Type B pancreatic cell (in vitro differentiated cells): ENCODE data around the gene HELB. TPM values are rescaled to one million over a fixed set of nuclear protein-coding genes. Genes with fewer than 3 reads are reported as not detected.

Experiments
- DNase-seq: peaks from one replicate; pipeline ENCODE4 v3.0.0; 2021; ENCODE audit warnings: mixed read lengths; ENCODE audit not compliant: unreplicated experiment; ENCODE audit errors: extremely low spot score
- H3K27ac Mint-ChIP-seq: 2 replicates; pipeline ENCODE4 v1.8.0; 2021; ENCODE audit warnings: mild to moderate bottlenecking, mixed read lengths
- H3K27me3 Mint-ChIP-seq: 2 replicates; pipeline ENCODE4 v1.8.0; 2021; ENCODE audit warnings: mixed read lengths
- H3K36me3 Mint-ChIP-seq: 2 replicates; pipeline ENCODE4 v1.8.0; 2021; ENCODE audit warnings: mixed read lengths
- H3K4me1 Mint-ChIP-seq: one replicate; pipeline ENCODE4 v1.8.0; 2021; ENCODE audit warnings: mixed read lengths; ENCODE audit not compliant: unreplicated experiment
- H3K4me3 Mint-ChIP-seq: 2 replicates; pipeline ENCODE4 v1.8.0; 2021; ENCODE audit warnings: mild to moderate bottlenecking, mixed read lengths
- H3K9me3 Mint-ChIP-seq: 2 replicates; pipeline ENCODE4 v1.8.0; 2021; ENCODE audit warnings: mixed read lengths
- total RNA-seq: library from RNA; stranded (reverse); gene quantifications from 2 replicates; pipeline ENCODE4 v1.2.1, GENCODE V29; 2021; ENCODE audit warnings: low replicate concordance
- TF ChIP-seq, protein P1 (sequence below): fragments of 200-600 bp; sonication (generic); conservative IDR thresholded peaks from 2 replicates; pipeline ENCODE4 v1.5.0; 2021; ENCODE audit warnings: antibody characterized with exemption, mild to moderate bottlenecking

Gene HELB
- total RNA-seq, 1 donor from 2014 or later = 5.5 TPM

- TF ChIP-seq, protein P1, sequence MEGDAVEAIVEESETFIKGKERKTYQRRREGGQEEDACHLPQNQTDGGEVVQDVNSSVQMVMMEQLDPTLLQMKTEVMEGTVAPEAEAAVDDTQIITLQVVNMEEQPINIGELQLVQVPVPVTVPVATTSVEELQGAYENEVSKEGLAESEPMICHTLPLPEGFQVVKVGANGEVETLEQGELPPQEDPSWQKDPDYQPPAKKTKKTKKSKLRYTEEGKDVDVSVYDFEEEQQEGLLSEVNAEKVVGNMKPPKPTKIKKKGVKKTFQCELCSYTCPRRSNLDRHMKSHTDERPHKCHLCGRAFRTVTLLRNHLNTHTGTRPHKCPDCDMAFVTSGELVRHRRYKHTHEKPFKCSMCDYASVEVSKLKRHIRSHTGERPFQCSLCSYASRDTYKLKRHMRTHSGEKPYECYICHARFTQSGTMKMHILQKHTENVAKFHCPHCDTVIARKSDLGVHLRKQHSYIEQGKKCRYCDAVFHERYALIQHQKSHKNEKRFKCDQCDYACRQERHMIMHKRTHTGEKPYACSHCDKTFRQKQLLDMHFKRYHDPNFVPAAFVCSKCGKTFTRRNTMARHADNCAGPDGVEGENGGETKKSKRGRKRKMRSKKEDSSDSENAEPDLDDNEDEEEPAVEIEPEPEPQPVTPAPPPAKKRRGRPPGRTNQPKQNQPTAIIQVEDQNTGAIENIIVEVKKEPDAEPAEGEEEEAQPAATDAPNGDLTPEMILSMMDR = no peak
- no peak overlapping the region for H3K27ac Mint-ChIP-seq
- no peaks in the 10 kb centered on the region for H3K36me3 Mint-ChIP-seq
- no peak for DNase-seq
- H3K27me3 Mint-ChIP-seq = no peaks in the 10 kb centered on the region
- peaks cover 7% of the 10 kb centered on the region for H3K4me1 Mint-ChIP-seq
- no peaks in the 10 kb centered on the region for H3K9me3 Mint-ChIP-seq
- no peak overlapping the region for H3K4me3 Mint-ChIP-seq
Measured at GRCh38 chr12:66365718-66366490, 63.6 kb downstream of the HELB start.

DNA sequence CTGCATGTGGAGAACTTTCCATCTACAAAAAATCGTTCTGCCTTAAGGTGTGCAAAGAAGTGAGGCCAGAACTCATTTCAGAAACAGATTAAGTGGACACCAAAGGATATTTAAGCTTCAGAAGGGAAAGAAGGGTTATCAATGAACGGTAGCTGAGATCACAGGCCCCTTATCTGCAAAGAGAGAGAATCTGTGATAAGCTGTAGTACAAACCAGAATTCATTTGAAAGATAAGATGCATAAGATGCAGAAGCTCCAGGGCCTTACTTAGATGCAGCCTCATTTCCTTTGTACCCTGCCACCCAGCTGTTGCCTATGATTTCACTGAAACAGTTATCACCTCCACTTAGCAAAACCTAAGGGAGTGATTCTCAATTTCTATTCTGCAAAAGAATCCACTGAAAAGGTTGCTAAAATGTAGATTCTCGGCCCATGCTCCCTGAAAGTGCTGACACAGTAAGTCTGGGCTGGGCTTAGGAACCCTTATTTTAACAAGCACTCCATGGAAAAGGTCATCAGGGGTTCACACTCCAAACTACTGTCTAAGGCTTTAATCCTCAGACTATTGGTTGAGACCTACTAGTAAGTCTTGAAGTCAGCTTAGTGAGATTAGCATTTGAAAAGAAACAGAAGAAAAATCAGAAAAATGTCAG is 64.8 kb downstream of the HELB start:
- DNase-seq = no peak
- Mint-ChIP-seq H3K27ac (no peak overlapping the region), H3K36me3 (no peaks in the 10 kb centered on the region), H3K27me3 (no peaks in the 10 kb centered on the region), H3K4me3 (no peak overlapping the region), H3K9me3 (no peaks in the 10 kb centered on the region), H3K4me1 (peaks cover 7% of the 10 kb centered on the region)
- TF ChIP-seq, protein P1 = no peak

GRCh38 chr12:66371982-66372381 is 69.7 kb downstream of the HELB start:
- peaks cover 12% of the 10 kb centered on the region for H3K4me1 Mint-ChIP-seq
- H3K27me3 Mint-ChIP-seq = no peaks in the 10 kb centered on the region
- no peaks in the 10 kb centered on the region for H3K36me3 Mint-ChIP-seq
- TF ChIP-seq, protein P1 = no peak
- H3K9me3 Mint-ChIP-seq = no peaks in the 10 kb centered on the region
- no peak overlapping the region for H3K27ac Mint-ChIP-seq
- no peak overlapping the region for H3K4me3 Mint-ChIP-seq
- DNase-seq = no peak

GRCh38 chr12:66375560-66375959 is 73.3 kb downstream of the HELB start:
- Mint-ChIP-seq H3K4me1 (peaks cover 5% of the 10 kb centered on the region), H3K27ac (no peak overlapping the region), H3K27me3 (no peaks in the 10 kb centered on the region), H3K4me3 (no peak overlapping the region), H3K9me3 (no peaks in the 10 kb centered on the region), H3K36me3 (no peaks in the 10 kb centered on the region)
- DNase-seq = no peak
- TF ChIP-seq, protein P1 = no peak

- Mint-ChIP-seq H3K27me3 (no peaks in the 10 kb centered on the region), H3K4me3 (no peak overlapping the region), H3K36me3 (no peaks in the 10 kb centered on the region), H3K4me1 (peaks cover 5% of the 10 kb centered on the region), H3K9me3 (no peaks in the 10 kb centered on the region), H3K27ac (no peak overlapping the region)
- TF ChIP-seq, protein P1 = no peak
- no peak for DNase-seq
Measured at GRCh38 chr12:66379616-66380015, 77.3 kb downstream of the HELB start.
